ENCODE results near the gene ETFDH.

The ETFDH gene

GRCh38 chr4:158726633-158727032, 54.5 kb downstream of the ETFDH start:
- H3K27me3 ChIP-seq (ENCODE audit: low read depth, low read length), result peaks cover 48% of the 10 kb centered on the region
- no peak overlapping the region for H3K27ac ChIP-seq (ENCODE audit: low read length)
- H3K36me3 ChIP-seq (replicated peaks; ENCODE audit: low read depth, low read length), result peaks cover 1% of the 10 kb centered on the region

DNA sequence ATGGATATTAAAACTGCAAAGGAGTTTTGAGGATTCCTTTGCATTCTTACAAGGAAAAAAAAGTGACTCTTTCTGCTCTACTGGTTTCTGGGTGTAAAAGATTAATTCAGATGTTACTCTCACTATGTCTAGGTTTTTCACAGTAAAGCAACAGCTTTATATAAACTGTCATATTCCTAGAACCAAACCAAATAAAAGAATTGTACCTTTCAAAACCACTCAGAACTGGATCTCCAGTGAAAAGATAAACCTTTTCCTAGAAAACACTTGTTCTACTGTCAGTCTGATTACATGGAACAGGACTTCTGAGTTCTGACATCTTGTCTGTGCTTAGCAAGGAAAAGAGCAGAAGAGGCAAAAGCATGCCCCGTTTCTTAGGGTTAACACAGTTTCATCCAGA, 56.1 kb downstream of the ETFDH start:
- no peak overlapping the region for H2AFZ ChIP-seq (ENCODE audit: low read depth, low read length)
- no peaks in the 10 kb centered on the region for H3K79me2 ChIP-seq (ENCODE audit: low read length)
- TF ChIP-seq, protein P1, sequence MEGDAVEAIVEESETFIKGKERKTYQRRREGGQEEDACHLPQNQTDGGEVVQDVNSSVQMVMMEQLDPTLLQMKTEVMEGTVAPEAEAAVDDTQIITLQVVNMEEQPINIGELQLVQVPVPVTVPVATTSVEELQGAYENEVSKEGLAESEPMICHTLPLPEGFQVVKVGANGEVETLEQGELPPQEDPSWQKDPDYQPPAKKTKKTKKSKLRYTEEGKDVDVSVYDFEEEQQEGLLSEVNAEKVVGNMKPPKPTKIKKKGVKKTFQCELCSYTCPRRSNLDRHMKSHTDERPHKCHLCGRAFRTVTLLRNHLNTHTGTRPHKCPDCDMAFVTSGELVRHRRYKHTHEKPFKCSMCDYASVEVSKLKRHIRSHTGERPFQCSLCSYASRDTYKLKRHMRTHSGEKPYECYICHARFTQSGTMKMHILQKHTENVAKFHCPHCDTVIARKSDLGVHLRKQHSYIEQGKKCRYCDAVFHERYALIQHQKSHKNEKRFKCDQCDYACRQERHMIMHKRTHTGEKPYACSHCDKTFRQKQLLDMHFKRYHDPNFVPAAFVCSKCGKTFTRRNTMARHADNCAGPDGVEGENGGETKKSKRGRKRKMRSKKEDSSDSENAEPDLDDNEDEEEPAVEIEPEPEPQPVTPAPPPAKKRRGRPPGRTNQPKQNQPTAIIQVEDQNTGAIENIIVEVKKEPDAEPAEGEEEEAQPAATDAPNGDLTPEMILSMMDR (IDR thresholded peaks at IDR 0.05; ENCODE audit: low read depth, low read length), result no peak
- TF ChIP-seq EZH2phosphoT487 (IDR thresholded peaks at IDR 0.05; ENCODE audit: low read depth), result no peak
- no peak overlapping the region for H3K4me2 ChIP-seq (ENCODE audit: low read length)
- H3K9ac ChIP-seq (ENCODE audit: low read length), result no peak overlapping the region
- H3K9me3 ChIP-seq (ENCODE audit: insufficient read depth, low read length), result no peaks in the 10 kb centered on the region
- H4K20me1 ChIP-seq (ENCODE audit: insufficient read depth, low read length), result no peaks in the 10 kb centered on the region
- H3K27me3 ChIP-seq (ENCODE audit: low read depth, low read length), result peaks cover 61% of the 10 kb centered on the region
- H3K4me1 ChIP-seq (ENCODE audit: low read length), result no peaks in the 10 kb centered on the region
- H3K36me3 ChIP-seq (replicated peaks; ENCODE audit: low read depth, low read length), result no peaks in the 10 kb centered on the region
- no peak overlapping the region for H3K27ac ChIP-seq (ENCODE audit: low read length)
- no peak overlapping the region for H3K4me3 ChIP-seq (ENCODE audit: low read length)

More at GRCh38 chr4:158726633-158727032, 54.5 kb downstream of the ETFDH start:
- TF ChIP-seq EZH2phosphoT487 (IDR thresholded peaks at IDR 0.05; ENCODE audit: low read depth), result no peak
- TF ChIP-seq, protein P1 (IDR thresholded peaks at IDR 0.05; ENCODE audit: low read depth, low read length), result no peak
- H3K9ac ChIP-seq (ENCODE audit: low read length), result no peak overlapping the region
- no peaks in the 10 kb centered on the region for H4K20me1 ChIP-seq (ENCODE audit: insufficient read depth, low read length)
- H2AFZ ChIP-seq (ENCODE audit: low read depth, low read length), result no peak overlapping the region
- no peaks in the 10 kb centered on the region for H3K9me3 ChIP-seq (ENCODE audit: insufficient read depth, low read length)
- peaks cover 7% of the 10 kb centered on the region for H3K4me1 ChIP-seq (ENCODE audit: low read length)
- no peak overlapping the region for H3K4me2 ChIP-seq (ENCODE audit: low read length)
- no peak overlapping the region for H3K4me3 ChIP-seq (ENCODE audit: low read length)
- peaks cover 15% of the 10 kb centered on the region for H3K79me2 ChIP-seq (ENCODE audit: low read length)

- no peak overlapping the region for H3K4me3 ChIP-seq (ENCODE audit: low read length)
- no peak overlapping the region for H3K27ac ChIP-seq (ENCODE audit: low read length)
- no peak overlapping the region for H2AFZ ChIP-seq (ENCODE audit: low read depth, low read length)
- H4K20me1 ChIP-seq (ENCODE audit: insufficient read depth, low read length), result no peaks in the 10 kb centered on the region
- no peaks in the 10 kb centered on the region for H3K36me3 ChIP-seq (replicated peaks; ENCODE audit: low read depth, low read length)
- no peaks in the 10 kb centered on the region for H3K4me1 ChIP-seq (ENCODE audit: low read length)
- H3K4me2 ChIP-seq (ENCODE audit: low read length), result peak overlapping the region; percentile 7; the same call in 1 of the 2 replicates
- TF ChIP-seq, protein P1 (IDR thresholded peaks at IDR 0.05; ENCODE audit: low read depth, low read length), result peak; percentile 95
- no peak for TF ChIP-seq EZH2phosphoT487 (IDR thresholded peaks at IDR 0.05; ENCODE audit: low read depth)
- no peaks in the 10 kb centered on the region for H3K79me2 ChIP-seq (ENCODE audit: low read length)
- H3K9me3 ChIP-seq (ENCODE audit: insufficient read depth, low read length), result no peaks in the 10 kb centered on the region
- H3K27me3 ChIP-seq (ENCODE audit: low read depth, low read length), result peaks cover 61% of the 10 kb centered on the region
- no peak overlapping the region for H3K9ac ChIP-seq (ENCODE audit: low read length)
Measured at GRCh38 chr4:158729716-158730559, 57.8 kb downstream of the ETFDH start.

DNA sequence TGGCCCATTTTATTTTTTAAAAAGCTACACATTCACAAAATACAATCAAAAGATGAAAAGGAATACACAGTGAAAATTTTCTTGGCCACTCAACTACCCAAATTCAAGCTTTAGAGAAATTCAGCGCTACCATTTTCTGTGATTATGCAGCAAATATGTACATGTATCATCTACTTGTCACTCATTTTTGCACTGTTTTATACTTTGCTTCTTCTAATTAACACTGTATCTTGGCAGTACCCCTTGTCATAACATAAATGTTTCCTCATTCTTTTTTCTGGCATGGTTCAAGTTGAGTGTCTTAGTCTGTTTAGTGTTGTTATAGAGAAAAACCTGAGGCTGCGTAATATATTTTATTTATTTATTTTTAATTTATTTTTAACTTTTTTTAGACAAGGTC, 66.8 kb downstream of the ETFDH start:
- no peak overlapping the region for H3K4me2 ChIP-seq (ENCODE audit: low read length)
- no peak overlapping the region for H3K9ac ChIP-seq (ENCODE audit: low read length)
- no peak overlapping the region for H3K4me3 ChIP-seq (ENCODE audit: low read length)
- no peak overlapping the region for H2AFZ ChIP-seq (ENCODE audit: low read depth, low read length)
- TF ChIP-seq, protein P1 (IDR thresholded peaks at IDR 0.05; ENCODE audit: low read depth, low read length), result no peak
- no peak for TF ChIP-seq EZH2phosphoT487 (IDR thresholded peaks at IDR 0.05; ENCODE audit: low read depth)
- H3K27ac ChIP-seq (ENCODE audit: low read length), result no peak overlapping the region
- no peaks in the 10 kb centered on the region for H3K79me2 ChIP-seq (ENCODE audit: low read length)
- H4K20me1 ChIP-seq (ENCODE audit: insufficient read depth, low read length), result no peaks in the 10 kb centered on the region
- H3K9me3 ChIP-seq (ENCODE audit: insufficient read depth, low read length), result no peaks in the 10 kb centered on the region
- no peaks in the 10 kb centered on the region for H3K4me1 ChIP-seq (ENCODE audit: low read length)
- no peaks in the 10 kb centered on the region for H3K36me3 ChIP-seq (replicated peaks; ENCODE audit: low read depth, low read length)
- peaks cover 23% of the 10 kb centered on the region for H3K27me3 ChIP-seq (ENCODE audit: low read depth, low read length)

All from OCI-LY3 (cell line).